Neural cell (in vitro differentiated cells): ENCODE data around the gene UNK. TPM values are rescaled to one million over a fixed set of nuclear protein-coding genes. Genes with fewer than 3 reads are reported as not detected.

Experiments used
- H2AFZ ChIP-seq: fragments of 200-600, 300-800 bp; sonication (generic), shearing (Covaris generic); 2 replicates; pipeline ENCODE4 v1.6.0; 2014; ENCODE audit warnings: low read depth, mild to moderate bottlenecking, antibody characterized with exemption, low read length, moderate library complexity
- H3F3A ChIP-seq: fragments of 200-600 bp; shearing (Covaris generic); 2 replicates; pipeline ENCODE4 v1.6.1; 2016; ENCODE audit warnings: mild to moderate bottlenecking, moderate library complexity, mixed read lengths, antibody characterized with exemption, low read length; ENCODE audit not compliant: insufficient read depth, poor library complexity, severe bottlenecking
- H3K27ac ChIP-seq: fragments of 200-600, 300-800 bp; sonication (generic), shearing (Covaris generic); 2 replicates; pipeline ENCODE4 v1.5.1; 2014; ENCODE audit warnings: mild to moderate bottlenecking, low read length, moderate library complexity
- H3K27me3 ChIP-seq: fragments of 300-800, 200-600 bp; sonication (generic), shearing (Covaris generic); 2 replicates; pipeline ENCODE4 v1.6.0; 2014; ENCODE audit warnings: mild to moderate bottlenecking, low read depth, low read length, moderate library complexity; ENCODE audit not compliant: insufficient read depth
- H3K36me3 ChIP-seq: fragments of 300-800, 200-600 bp; sonication (generic), shearing (Covaris generic); 2 replicates; pipeline ENCODE4 v1.5.1; 2014; ENCODE audit warnings: mild to moderate bottlenecking, antibody characterized with exemption, low read length, moderate library complexity; ENCODE audit not compliant: insufficient read depth
- H3K4me2 ChIP-seq: fragments of 300-800, 200-600 bp; sonication (generic), shearing (Covaris generic); 2 replicates; pipeline ENCODE4 v1.6.0; 2014; ENCODE audit warnings: mild to moderate bottlenecking, low read length
- H3K4me3 ChIP-seq: fragments of 300-800, 200-600 bp; sonication (generic), shearing (Covaris generic); 2 replicates; pipeline ENCODE4 v1.5.1; 2014; ENCODE audit warnings: mild to moderate bottlenecking, low read length, moderate library complexity
- H3K79me2 ChIP-seq: fragments of 200-600 bp; shearing (Covaris generic); replicated peaks from 2 replicates; pipeline ENCODE4 v1.6.0; 2014; ENCODE audit warnings: mild to moderate bottlenecking, low read length, moderate library complexity; ENCODE audit not compliant: insufficient read depth
- H3K9ac ChIP-seq: fragments of 300-800, 200-600 bp; sonication (generic), shearing (Covaris generic); 2 replicates; pipeline ENCODE4 v1.6.1; 2016; ENCODE audit warnings: mild to moderate bottlenecking, low read length, mixed read lengths
- H3K9me2 ChIP-seq: fragments of 200-600 bp; shearing (Covaris generic); 2 replicates; pipeline ENCODE4 v1.6.1; 2016; ENCODE audit warnings: mild to moderate bottlenecking, low read length, mixed read lengths; ENCODE audit not compliant: insufficient read depth
- H3K9me3 ChIP-seq: fragments of 200-600, 300-800 bp; sonication (generic), shearing (Covaris generic); 2 replicates; pipeline ENCODE4 v1.6.1; 2016; ENCODE audit warnings: mild to moderate bottlenecking, mixed run types, low read length, moderate library complexity, mixed read lengths
- H4K20me1 ChIP-seq: fragments of 200-600 bp; shearing (Covaris generic); 2 replicates; pipeline ENCODE4 v1.6.1; 2016; ENCODE audit warnings: mild to moderate bottlenecking, mixed run types; ENCODE audit not compliant: insufficient read depth
- CTCF ChIP-seq: fragments of 450-650 bp; IDR thresholded peaks from 2 replicates; pipeline ENCODE4 v1.5.1; 2014; ENCODE audit warnings: antibody characterized with exemption, mild to moderate bottlenecking, moderate library complexity; ENCODE audit not compliant: poor library complexity, severe bottlenecking
- EP300 ChIP-seq: fragments of 450-650 bp; conservative IDR thresholded peaks from 2 replicates; pipeline ENCODE4 v1.6.1; 2014; ENCODE audit warnings: antibody characterized with exemption, mild to moderate bottlenecking, moderate library complexity; ENCODE audit not compliant: poor library complexity, severe bottlenecking
- EZH2 ChIP-seq: fragments of 200-600, 300-800 bp; shearing (Covaris generic), sonication (generic); IDR thresholded peaks from 2 replicates; pipeline ENCODE4 v1.6.1; 2014; ENCODE audit warnings: antibody characterized with exemption, low read length, borderline replicate concordance, mild to moderate bottlenecking; ENCODE audit not compliant: insufficient read depth, poor library complexity, severe bottlenecking
- POLR2AphosphoS5 ChIP-seq: IDR thresholded peaks from 2 replicates; pipeline ENCODE4 v1.6.1; 2012
- RAD21 ChIP-seq: fragments of 450-650 bp; conservative IDR thresholded peaks from 2 replicates; pipeline ENCODE4 v1.6.1; 2014; ENCODE audit warnings: antibody characterized with exemption, mild to moderate bottlenecking, moderate library complexity
- SMC3 ChIP-seq: fragments of 450-650 bp; conservative IDR thresholded peaks from 2 replicates; pipeline ENCODE4 v1.6.1; 2014; ENCODE audit warnings: antibody characterized with exemption, mild to moderate bottlenecking, moderate library complexity; ENCODE audit not compliant: poor library complexity
- TAF1 ChIP-seq: IDR thresholded peaks from 2 replicates; pipeline ENCODE4 v1.6.1; 2012; ENCODE audit warnings: low read depth
- polyA plus RNA-seq: library from polyadenylated mRNA; depleted of rRNA; stranded (reverse); fragments of >200 nt; gene quantifications from 2 replicates; pipeline ENCODE4 v1.2.3, GENCODE V29; 2014
- TF ChIP-seq, protein P1 (sequence below): IDR thresholded peaks from 2 replicates; pipeline ENCODE4 v1.6.1; 2012; ENCODE audit warnings: borderline replicate concordance

Gene UNK
- polyA plus RNA-seq, 1 donor from 2014 or later = 29.9 TPM

GRCh38 chr17:75749545-75750389 lies 34.8 kb upstream of the UNK start:
- H3F3A ChIP-seq = no peaks in the 10 kb centered on the region
- H3K9me3 ChIP-seq = no peaks in the 10 kb centered on the region
- H3K4me2 ChIP-seq = no peak overlapping the region
- H3K4me3 ChIP-seq = no peak overlapping the region
- no peak overlapping the region for H3K9ac ChIP-seq
- no peak overlapping the region for H3K27ac ChIP-seq
- no peaks in the 10 kb centered on the region for H3K36me3 ChIP-seq
- H4K20me1 ChIP-seq = no peaks in the 10 kb centered on the region
- no peak overlapping the region for H2AFZ ChIP-seq
- no peaks in the 10 kb centered on the region for H3K9me2 ChIP-seq
- no peaks in the 10 kb centered on the region for H3K27me3 ChIP-seq
- TF ChIP-seq RAD21 (peak; percentile 55), EP300 (no peak), POLR2AphosphoS5 (no peak), CTCF (peak; percentile 75), TAF1 (no peak), SMC3 (peak; percentile 44), EZH2 (no peak)
- H3K79me2 ChIP-seq = no peaks in the 10 kb centered on the region

DNA sequence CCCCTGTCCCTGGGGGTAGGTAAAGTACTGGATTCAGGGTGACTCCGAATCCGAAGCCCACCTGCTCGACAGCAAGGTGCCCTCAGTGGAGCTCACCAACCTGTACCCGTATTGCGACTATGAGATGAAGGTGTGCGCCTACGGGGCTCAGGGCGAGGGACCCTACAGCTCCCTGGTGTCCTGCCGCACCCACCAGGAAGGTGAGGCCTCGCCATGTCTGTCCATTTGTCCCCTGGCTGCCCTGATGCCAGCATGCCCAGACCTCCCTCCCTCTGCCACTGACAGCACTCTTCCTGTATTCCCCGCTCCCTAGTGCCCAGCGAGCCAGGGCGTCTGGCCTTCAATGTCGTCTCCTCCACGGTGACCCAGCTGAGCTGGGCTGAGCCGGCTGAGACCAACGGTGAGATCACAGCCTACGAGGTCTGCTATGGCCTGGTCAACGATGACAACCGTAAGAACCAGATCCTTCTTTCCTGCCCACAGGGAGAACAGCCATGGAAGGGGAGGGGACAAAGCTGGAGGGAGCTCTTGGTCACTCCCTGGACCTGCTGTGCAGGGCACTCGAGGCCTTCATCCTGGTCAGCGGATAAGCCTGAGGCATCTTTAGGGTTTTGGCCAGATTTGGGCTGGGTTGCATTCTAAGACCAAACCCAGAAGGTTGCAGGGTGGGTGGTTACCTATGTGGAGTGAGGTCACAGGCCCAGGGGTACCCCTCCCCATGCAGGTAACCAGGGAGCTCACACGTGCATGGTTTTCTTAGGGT lies 33.8 kb upstream of the UNK start:
- Histone ChIP-seq H2AFZ (no peak overlapping the region), H3K36me3 (no peaks in the 10 kb centered on the region), H3K27me3 (no peaks in the 10 kb centered on the region), H3K9ac (no peak overlapping the region), H3K9me2 (no peaks in the 10 kb centered on the region), H3K9me3 (no peaks in the 10 kb centered on the region), H3K4me2 (no peak overlapping the region), H3K27ac (no peak overlapping the region), H3F3A (no peaks in the 10 kb centered on the region), H3K4me3 (no peak overlapping the region), H4K20me1 (no peaks in the 10 kb centered on the region), H3K79me2 (no peaks in the 10 kb centered on the region)
- no peak for TF ChIP-seq TAF1
- no peak for TF ChIP-seq SMC3
- no peak for TF ChIP-seq POLR2AphosphoS5
- TF ChIP-seq, protein P1, sequence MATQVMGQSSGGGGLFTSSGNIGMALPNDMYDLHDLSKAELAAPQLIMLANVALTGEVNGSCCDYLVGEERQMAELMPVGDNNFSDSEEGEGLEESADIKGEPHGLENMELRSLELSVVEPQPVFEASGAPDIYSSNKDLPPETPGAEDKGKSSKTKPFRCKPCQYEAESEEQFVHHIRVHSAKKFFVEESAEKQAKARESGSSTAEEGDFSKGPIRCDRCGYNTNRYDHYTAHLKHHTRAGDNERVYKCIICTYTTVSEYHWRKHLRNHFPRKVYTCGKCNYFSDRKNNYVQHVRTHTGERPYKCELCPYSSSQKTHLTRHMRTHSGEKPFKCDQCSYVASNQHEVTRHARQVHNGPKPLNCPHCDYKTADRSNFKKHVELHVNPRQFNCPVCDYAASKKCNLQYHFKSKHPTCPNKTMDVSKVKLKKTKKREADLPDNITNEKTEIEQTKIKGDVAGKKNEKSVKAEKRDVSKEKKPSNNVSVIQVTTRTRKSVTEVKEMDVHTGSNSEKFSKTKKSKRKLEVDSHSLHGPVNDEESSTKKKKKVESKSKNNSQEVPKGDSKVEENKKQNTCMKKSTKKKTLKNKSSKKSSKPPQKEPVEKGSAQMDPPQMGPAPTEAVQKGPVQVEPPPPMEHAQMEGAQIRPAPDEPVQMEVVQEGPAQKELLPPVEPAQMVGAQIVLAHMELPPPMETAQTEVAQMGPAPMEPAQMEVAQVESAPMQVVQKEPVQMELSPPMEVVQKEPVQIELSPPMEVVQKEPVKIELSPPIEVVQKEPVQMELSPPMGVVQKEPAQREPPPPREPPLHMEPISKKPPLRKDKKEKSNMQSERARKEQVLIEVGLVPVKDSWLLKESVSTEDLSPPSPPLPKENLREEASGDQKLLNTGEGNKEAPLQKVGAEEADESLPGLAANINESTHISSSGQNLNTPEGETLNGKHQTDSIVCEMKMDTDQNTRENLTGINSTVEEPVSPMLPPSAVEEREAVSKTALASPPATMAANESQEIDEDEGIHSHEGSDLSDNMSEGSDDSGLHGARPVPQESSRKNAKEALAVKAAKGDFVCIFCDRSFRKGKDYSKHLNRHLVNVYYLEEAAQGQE = no peak
- TF ChIP-seq EP300 = no peak
- no peak for TF ChIP-seq RAD21
